Panc1 (cell line): ENCODE data around the gene SGK1. TPM values are rescaled to one million over a fixed set of nuclear protein-coding genes. Genes with fewer than 3 reads are reported as not detected.

ENCODE experiments used
- ATAC-seq: fragments of 200-7000 bp; cut with Tn5 transposase; 2 replicates; pipeline ENCODE4 v1.9.1; 2020; ENCODE audit warnings: mild to moderate bottlenecking, moderate library complexity
- BruUV-seq: library from RNA; stranded (reverse); fragments of 400-500 nt; replicated peaks from 2 replicates; lab custom pipeline; 2021; lab: Mats Ljungman, UMichigan
- CTCF ChIA-PET: fragments of 300-600 bp; sonication (Branson Sonifier 250); formaldehyde crosslinking; loops from one replicate; lab custom pipeline; 2022; ENCODE audit warnings: antibody characterized with exemption; lab: Charles Lee
- POLR2A ChIA-PET: fragments of 300-600 bp; sonication (Branson Sonifier 250); formaldehyde crosslinking; loops from one replicate; lab custom pipeline; 2022; ENCODE audit warnings: antibody characterized with exemption; lab: Charles Lee
- DNase-seq: peaks from one replicate; pipeline ENCODE4 v3.0.0-alpha.2; 2010; ENCODE audit warnings: low read depth, low spot score
- H3K27ac ChIP-seq: 2 replicates; pipeline ENCODE4 v1.5.1; 2011; ENCODE audit warnings: mild to moderate bottlenecking, low read length, inconsistent platforms
- H3K27me3 ChIP-seq: fragments of 200-500 bp; sonication (Bioruptor generic); 2 replicates; pipeline ENCODE4 v1.6.0; 2014; ENCODE audit warnings: low read length, inconsistent platforms; ENCODE audit not compliant: control insufficient read depth, insufficient read depth
- H3K36me3 ChIP-seq: fragments of 200-500 bp; sonication (Bioruptor generic); 2 replicates; pipeline ENCODE4 v1.5.1; 2014; ENCODE audit warnings: inconsistent platforms, mild to moderate bottlenecking, low read length, moderate library complexity; ENCODE audit not compliant: control insufficient read depth, insufficient read depth
- H3K4me1 ChIP-seq: 2 replicates; pipeline ENCODE4 v1.5.1; 2011; ENCODE audit warnings: inconsistent platforms, mild to moderate bottlenecking, low read length, moderate library complexity; ENCODE audit not compliant: control insufficient read depth, insufficient read depth
- H3K4me3 ChIP-seq, 2 experiments: 2 replicates each; pipeline ENCODE4 v1.5.1; 2011 to 2012; ENCODE audit warnings: low read depth in 2 of 2, low read length in 2 of 2, mild to moderate bottlenecking in 2 of 2, inconsistent platforms in 1 of 2, moderate library complexity in 1 of 2
- H3K9me3 ChIP-seq: fragments of 200-500 bp; sonication (Bioruptor generic); 2 replicates; pipeline ENCODE4 v1.5.1; 2014; ENCODE audit warnings: low read depth, mild to moderate bottlenecking, inconsistent platforms, low read length, moderate library complexity; ENCODE audit not compliant: control insufficient read depth, insufficient read depth
- CTCF ChIP-seq: fragments of 450-650 bp; IDR thresholded peaks from 2 replicates; pipeline ENCODE4 v1.5.1; 2017; ENCODE audit warnings: mild to moderate bottlenecking
- POLR2AphosphoS5 ChIP-seq: IDR thresholded peaks from 2 replicates; pipeline ENCODE4 v1.6.1; 2012; ENCODE audit warnings: mild to moderate bottlenecking, low read depth, low read length, moderate library complexity
- REST ChIP-seq, 2 experiments: IDR thresholded peaks; 2 replicates each; pipeline ENCODE4 v1.6.1; 2011 to 2012; ENCODE audit warnings: low read depth in 2 of 2, control low read depth in 1 of 2, low read length in 1 of 2, mild to moderate bottlenecking in 1 of 2, moderate library complexity in 1 of 2; ENCODE audit not compliant: insufficient read depth in 1 of 2
- SIN3A ChIP-seq: IDR thresholded peaks from 2 replicates; pipeline ENCODE4 v1.6.1; 2012; ENCODE audit warnings: low read depth, mild to moderate bottlenecking, low read length, moderate library complexity, borderline replicate concordance; ENCODE audit not compliant: insufficient read depth
- TCF7L2 ChIP-seq: IDR thresholded peaks from 2 replicates; pipeline ENCODE4 v1.6.1; 2011; ENCODE audit warnings: mild to moderate bottlenecking, low read depth, low read length, inconsistent platforms
- in situ Hi-C: cut with HindIII; loops from 2 replicates; pipeline ENCODE4 v1.10.0; 2016; ENCODE audit warnings: low sequenced_read_pairs, low pct_unique_long_range_greater_than_20kb
- intact Hi-C: fragments of 100-400 bp; cut with micrococcal nuclease; formaldehyde crosslinking; loops from one replicate; pipeline ENCODE4 v1.10.0; 2022; ENCODE audit not compliant: unreplicated experiment
- total RNA-seq: library from RNA; stranded (reverse); gene quantifications from one replicate; pipeline ENCODE4 v1.2.1, GENCODE V29; 2021; ENCODE audit not compliant: unreplicated experiment

Gene SGK1
- total RNA-seq, 1 experiment from 2014 or later, result 7.5 TPM

GRCh38 chr6:134221250-134221649 is 96.7 kb downstream of the SGK1 start:
- CTCF ChIA-PET, result no interaction called here
- in situ Hi-C loops, result no loop called here
- BruUV-seq, result no TSS peak

GRCh38 chr6:134217798-134218140 is 100.1 kb downstream of the SGK1 start:
- intact Hi-C loops (no loop called here), in situ Hi-C loops (no loop called here)
- ChIA-PET CTCF (no interaction called here), POLR2A (no interaction called here)
- Histone ChIP-seq H3K4me1 (no peaks in the 10 kb centered on the region), H3K27me3 (no peaks in the 10 kb centered on the region), H3K36me3 (no peaks in the 10 kb centered on the region), H3K9me3 (no peaks in the 10 kb centered on the region), H3K27ac (no peak overlapping the region), H3K4me3 (no peak overlapping the region)
- no peak for DNase-seq
- no TSS peak for BruUV-seq
- ATAC-seq, result no peak
- no peak for TF ChIP-seq POLR2AphosphoS5
- TF ChIP-seq TCF7L2, result no peak
- no peak for TF ChIP-seq REST (IDR thresholded peaks at IDR 0.05; ENCODE audit: insufficient read depth in 1 of 2, low read depth in 2 of 2, low read length in 1 of 2)
- no peak for TF ChIP-seq SIN3A
- no peak for TF ChIP-seq CTCF

More at GRCh38 chr6:134221250-134221649, 96.7 kb downstream of the SGK1 start:
- no peak for TF ChIP-seq REST (IDR thresholded peaks at IDR 0.05; ENCODE audit: insufficient read depth in 1 of 2, low read depth in 2 of 2, low read length in 1 of 2)
- TF ChIP-seq SIN3A, result no peak
- no peak for TF ChIP-seq TCF7L2
- intact Hi-C loops, result no loop called here
- Histone ChIP-seq H3K4me1 (no peaks in the 10 kb centered on the region), H3K36me3 (no peaks in the 10 kb centered on the region), H3K27me3 (no peaks in the 10 kb centered on the region), H3K4me3 (no peak overlapping the region), H3K27ac (no peak overlapping the region), H3K9me3 (no peaks in the 10 kb centered on the region)
- ATAC-seq, result no peak
- no peak for DNase-seq
- POLR2A ChIA-PET, result no interaction called here
